DND-41 (cell line): Measurements from ENCODE around the gene ABLIM2.

Source experiments
- CTCF ChIP-seq: IDR thresholded peaks from 2 replicates; pipeline ENCODE4 v1.5.1; 2012; ENCODE audit warnings: borderline replicate concordance, low read length, moderate library complexity, mild to moderate bottlenecking; ENCODE audit not compliant: poor library complexity, severe bottlenecking; ENCODE audit errors: extremely low read depth
- EZH2 ChIP-seq: IDR thresholded peaks from 3 replicates; pipeline ENCODE4 v1.6.1; 2012; ENCODE audit warnings: borderline replicate concordance, low read depth, mild to moderate bottlenecking, moderate library complexity, low read length, inconsistent platforms; ENCODE audit not compliant: severe bottlenecking

GRCh38 chr4:8097721-8098345 lies 60.8 kb downstream of the ABLIM2 start:
- no peak for TF ChIP-seq CTCF
- TF ChIP-seq EZH2: no peak
